ENCODE results near the gene TACR2.

Gene TACR2

GRCh38 chr10:69416695-69417094, at the start of gene TACR2:
TSS of gene TACR2 (minus strand) at chr10:69416918. CDS start at chr10:69416323, 595 bp downstream.
- no peak for FAIRE-seq

GRCh38 chr10:69466158-69466490, 49.4 kb upstream of the TACR2 start:
- no peak for FAIRE-seq

GRCh38 chr10:69465457-69466157, 48.9 kb upstream of the TACR2 start:
- FAIRE-seq, result no peak

GRCh38 chr10:69464801-69465401, 48.2 kb upstream of the TACR2 start:
- FAIRE-seq, result no peak

- no peak for FAIRE-seq
Measured at GRCh38 chr10:69464401-69464800, 47.7 kb upstream of the TACR2 start.

GRCh38 chr10:69463886-69464285, 47.2 kb upstream of the TACR2 start:
- FAIRE-seq, result no peak

GRCh38 chr10:69461243-69462025, 44.7 kb upstream of the TACR2 start:
- FAIRE-seq, result no peak

GRCh38 chr10:69460576-69461242, 44.0 kb upstream of the TACR2 start:
- FAIRE-seq, result no peak

GRCh38 chr10:69459893-69460575, 43.3 kb upstream of the TACR2 start:
- FAIRE-seq, result no peak

- FAIRE-seq, result no peak
Measured at GRCh38 chr10:69459101-69459790, 42.5 kb upstream of the TACR2 start.

GRCh38 chr10:69458430-69459100, 41.8 kb upstream of the TACR2 start:
- no peak for FAIRE-seq

GRCh38 chr10:69457771-69458237, 41.1 kb upstream of the TACR2 start:
- FAIRE-seq, result no peak

GRCh38 chr10:69456880-69457693, 40.4 kb upstream of the TACR2 start:
- FAIRE-seq, result no peak

- FAIRE-seq, result no peak
Measured at GRCh38 chr10:69455006-69455763, 38.5 kb upstream of the TACR2 start.

- no peak for FAIRE-seq
Measured at GRCh38 chr10:69453795-69454194, 37.1 kb upstream of the TACR2 start.

- FAIRE-seq, result no peak
Measured at GRCh38 chr10:69452676-69453415, 36.1 kb upstream of the TACR2 start.

- no peak for FAIRE-seq
Measured at GRCh38 chr10:69451784-69452251, 35.1 kb upstream of the TACR2 start.

GRCh38 chr10:69451209-69451783, 34.6 kb upstream of the TACR2 start, which contains the start of gene TSPAN15:
TSS of gene TSPAN15 (plus strand) at chr10:69451465. CDS start at chr10:69451595, 130 bp downstream.
- no peak for FAIRE-seq
